HL-60 (cell line): ENCODE results near the gene PALLD.

Source experiments
- CTCF ChIP-seq: IDR thresholded peaks from one replicate; pipeline ENCODE4 v1.5.1; 2011; ENCODE audit warnings: low read length, control low read depth, inconsistent platforms; ENCODE audit not compliant: insufficient read depth
- REST ChIP-seq: IDR thresholded peaks from 2 replicates; pipeline ENCODE4 v1.6.1; 2012; ENCODE audit warnings: low read depth; ENCODE audit not compliant: insufficient replicate concordance

GRCh38 chr4:168710353-168710946 lies 213.6 kb downstream of the PALLD start:
- TF ChIP-seq CTCF (no peak), REST (no peak)
